HG02943 (cell line): ENCODE data around the gene HDHD5.

Experiments
- ATAC-seq: cut with Tn5 transposase; IDR thresholded peaks from one replicate; pipeline ENCODE4 v1.9.1; 2021; ENCODE audit warnings: mild to moderate bottlenecking, low read depth, moderate library complexity; ENCODE audit not compliant: unreplicated experiment

HDHD5 gene

DNA sequence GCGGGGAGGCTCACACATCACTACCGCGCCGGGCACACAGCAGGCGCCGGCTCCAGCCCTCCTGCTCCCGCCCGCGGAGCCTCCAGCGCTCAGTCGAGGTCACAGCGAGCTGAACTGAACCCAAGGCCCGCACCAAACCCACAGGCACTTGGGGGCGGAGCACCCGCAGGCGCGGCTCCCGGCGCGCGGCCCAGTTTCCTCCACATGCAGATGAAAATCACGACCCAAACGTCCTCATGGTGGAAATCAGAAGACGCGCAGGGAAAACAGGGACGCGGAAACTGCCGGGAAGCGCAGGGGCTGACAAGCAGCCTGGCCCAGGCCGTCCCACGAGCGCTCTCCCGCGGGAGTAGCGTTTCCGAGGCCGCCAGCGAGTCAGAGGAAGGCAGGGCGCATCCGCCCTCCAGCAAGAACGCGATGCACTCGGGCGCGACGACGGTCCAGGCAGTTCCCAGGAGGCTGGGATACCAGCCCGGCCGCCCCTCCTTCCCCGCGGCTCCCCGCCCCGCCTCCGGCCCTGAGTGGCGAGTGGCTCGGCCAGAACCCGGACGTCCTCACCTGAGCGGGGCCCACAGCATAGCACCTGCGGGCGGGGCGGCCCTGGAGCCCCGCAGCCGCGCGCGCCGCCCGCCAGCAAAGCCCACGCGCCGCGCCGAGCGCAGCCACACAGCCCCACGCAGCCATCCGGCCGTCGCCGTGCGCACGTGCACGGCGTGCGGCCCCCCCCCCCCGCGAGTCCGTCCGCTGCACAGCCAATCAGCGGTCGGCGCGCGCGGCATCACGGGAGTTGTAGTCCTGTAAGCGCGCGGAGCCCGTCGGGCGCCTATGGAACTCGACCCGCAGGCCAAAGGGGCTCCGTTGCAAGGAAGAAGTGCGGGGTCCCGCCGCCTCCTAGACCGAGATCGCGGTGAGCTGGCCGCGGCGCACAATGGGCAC is at the start of gene HDHD5:
HDHD5 (minus strand) TSS at position 710 of the 936 bp plus-strand sequence; CDS start at position 684, 26 bp downstream.
- peak; percentile 50 for ATAC-seq

DNA sequence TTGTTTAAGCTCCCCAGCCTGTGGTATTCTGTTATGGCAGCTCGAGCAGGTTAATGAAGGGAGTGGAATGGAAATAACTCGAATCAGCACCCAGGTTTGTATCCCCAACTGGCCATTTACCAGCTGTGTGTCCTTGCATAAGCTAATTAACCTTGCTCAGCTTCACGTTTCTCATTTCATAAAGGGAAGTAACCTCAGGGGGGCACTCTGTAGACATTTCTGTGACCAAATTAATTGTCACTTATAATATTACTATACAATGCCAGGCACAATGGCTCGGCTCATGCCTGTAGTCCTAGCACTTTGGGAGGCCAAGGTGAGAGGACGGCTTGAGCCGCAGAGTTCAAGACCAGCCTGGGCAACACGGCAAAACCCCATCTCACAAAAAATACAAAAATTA is 46.4 kb upstream of the HDHD5 start:
- ATAC-seq: no peak

GRCh38 chr22:17201285-17201945 is 42.3 kb upstream of the HDHD5 start:
- no peak for ATAC-seq

DNA sequence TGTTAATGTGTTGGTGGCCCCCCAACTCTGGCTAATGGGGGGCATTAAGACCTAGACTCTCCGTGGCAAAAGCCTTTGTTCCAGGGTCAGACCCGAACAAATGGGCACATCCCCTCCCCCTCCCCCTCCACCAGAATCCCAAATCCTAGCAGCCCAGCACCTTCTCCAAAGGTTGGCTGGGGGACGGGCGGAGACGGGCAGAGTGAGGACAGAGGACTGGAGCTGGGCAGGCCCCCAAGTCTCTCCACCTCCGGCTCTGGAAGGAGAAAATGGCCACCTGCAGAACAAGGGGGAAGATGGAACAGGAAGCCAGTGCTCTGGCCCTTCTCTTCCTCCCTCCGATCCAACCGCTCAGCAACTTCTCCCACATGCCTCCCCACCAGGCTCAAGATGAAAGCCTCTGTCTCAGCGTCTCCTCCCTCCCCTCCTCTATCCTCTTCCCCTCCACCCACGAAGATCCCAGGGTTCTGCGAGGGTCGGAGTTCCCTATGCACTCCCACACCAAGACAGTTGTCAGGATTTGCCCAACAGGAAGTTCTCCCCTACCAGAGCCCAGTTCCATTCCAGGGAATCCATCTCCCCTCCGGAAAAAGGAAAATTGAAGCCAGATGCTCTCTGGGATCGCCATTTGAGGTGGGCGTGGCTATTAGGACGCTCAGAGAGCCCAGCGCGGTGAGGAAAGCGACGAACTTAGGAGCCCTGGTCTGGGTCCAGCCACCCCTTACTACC is 40.1 kb upstream of the HDHD5 start:
- no peak for ATAC-seq

GRCh38 chr22:17198170-17199002 is 39.3 kb upstream of the HDHD5 start:
- ATAC-seq: no peak

GRCh38 chr22:17194213-17194612 is 35.1 kb upstream of the HDHD5 start:
- no peak for ATAC-seq

GRCh38 chr22:17192186-17192585 is 33.1 kb upstream of the HDHD5 start:
- no peak for ATAC-seq

DNA sequence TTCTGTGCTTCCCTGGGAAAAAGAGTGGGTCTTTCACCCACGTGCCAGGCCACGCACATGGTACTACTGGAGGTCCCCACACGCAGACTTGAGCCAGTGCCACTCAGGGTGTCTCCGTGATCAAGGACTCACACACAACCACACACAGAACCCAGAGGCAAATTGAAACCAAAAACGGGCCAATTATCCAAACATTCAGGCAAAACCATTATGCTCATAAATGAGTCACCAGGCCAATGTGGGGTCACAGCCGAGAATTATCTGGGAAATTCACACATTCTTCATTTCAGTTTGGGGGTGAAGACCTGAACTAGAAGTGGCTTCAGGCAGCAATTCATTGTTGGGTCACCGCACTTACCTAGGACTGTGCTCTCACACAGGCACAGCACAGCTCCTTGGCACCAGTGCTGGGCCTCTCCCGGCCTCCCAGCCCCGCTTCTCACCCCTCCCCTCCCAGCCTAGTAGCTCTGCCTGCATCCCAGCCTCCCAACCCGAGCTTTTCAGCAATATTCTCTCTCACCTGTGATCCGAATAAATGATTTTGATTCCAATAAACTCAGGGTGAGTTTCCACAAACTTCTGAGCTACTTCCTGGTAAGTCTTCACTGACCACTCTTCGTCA is 32.2 kb upstream of the HDHD5 start:
- no peak for ATAC-seq

DNA sequence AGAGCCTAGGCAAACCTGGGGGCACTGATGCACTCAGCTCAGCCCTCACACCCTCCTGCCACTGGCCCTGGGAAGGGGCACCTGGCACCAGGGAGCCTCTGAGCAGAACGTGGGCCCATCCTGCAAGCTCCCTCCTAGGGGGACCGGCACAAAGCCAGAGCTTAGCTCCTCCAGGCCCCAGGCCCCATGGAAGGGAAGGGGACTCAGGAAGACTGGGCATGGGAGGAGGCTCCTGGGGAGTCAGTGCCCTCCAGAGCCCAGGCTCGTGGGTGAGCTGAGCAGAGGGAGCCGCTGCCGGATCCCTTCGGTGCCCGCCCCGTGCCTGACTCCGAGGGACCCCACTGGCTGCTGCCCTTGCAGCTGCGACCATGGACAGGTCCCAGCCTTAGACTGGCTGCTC is 31.6 kb upstream of the HDHD5 start:
- no peak for ATAC-seq

- ATAC-seq: no peak
Measured at GRCh38 chr22:17176715-17177114, 17.6 kb upstream of the HDHD5 start.

DNA sequence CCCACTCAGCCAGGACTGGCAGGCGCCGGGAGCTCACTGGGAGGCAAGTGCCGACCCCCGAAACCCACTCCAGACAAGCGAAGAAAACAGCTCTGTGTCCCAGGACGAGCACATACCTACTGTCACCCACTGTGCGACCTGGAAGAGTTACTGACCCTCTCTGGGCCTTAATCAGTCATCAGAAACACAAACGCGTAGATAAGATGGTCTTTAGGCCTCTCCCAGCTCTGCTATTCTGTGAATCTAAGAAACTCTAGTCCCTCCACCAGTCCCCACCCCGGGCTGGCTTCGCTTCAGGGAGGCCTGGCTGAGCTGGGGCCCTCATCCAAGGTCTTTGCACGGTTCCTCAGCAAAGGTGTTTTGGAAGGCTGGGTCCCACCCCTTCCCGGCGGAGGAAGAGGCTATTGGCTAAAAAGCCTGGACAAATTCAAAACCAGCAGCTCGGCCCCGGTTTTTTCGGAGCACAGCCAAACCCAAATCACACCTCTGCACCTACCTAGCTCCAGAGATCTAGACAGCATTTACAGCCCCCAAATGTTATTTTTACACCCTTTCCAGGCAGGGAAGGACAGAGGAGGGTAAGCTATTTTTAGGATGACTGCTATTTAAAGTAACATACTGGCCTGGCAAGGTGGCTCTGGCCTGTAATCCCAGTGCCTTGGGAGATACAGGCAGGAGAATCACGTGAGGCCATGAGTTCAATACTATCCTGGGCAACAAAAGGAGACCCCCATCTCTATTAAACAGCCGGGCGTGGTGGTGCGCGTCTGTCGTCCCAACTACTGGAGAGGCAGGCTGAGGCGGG is 13.2 kb upstream of the HDHD5 start:
- ATAC-seq: no peak

GRCh38 chr22:17171153-17172028 is 12.3 kb upstream of the HDHD5 start:
- peak; percentile 89 for ATAC-seq

DNA sequence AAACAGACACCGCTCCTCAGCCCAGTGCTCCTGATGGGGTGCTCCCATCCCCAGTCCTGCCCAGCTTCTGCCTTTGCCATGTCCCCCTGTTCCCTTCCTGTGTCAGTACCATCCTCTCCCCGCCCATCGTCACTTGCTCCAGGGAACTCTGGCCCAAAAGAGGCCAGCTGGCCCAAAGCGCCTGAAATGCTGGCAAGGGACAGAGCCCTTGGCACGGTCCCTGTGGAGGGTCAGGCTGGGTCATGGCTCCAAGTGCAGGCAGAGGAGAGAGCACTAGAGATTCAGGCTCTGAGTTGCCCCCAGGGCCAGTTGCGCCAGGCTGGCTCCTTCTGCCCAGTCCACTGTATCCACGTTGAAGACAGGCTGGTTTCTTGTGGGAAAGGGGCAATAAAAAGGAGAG is 8.4 kb upstream of the HDHD5 start:
- ATAC-seq: no peak

- ATAC-seq: no peak
Measured at GRCh38 chr22:17164392-17165024, 5.4 kb upstream of the HDHD5 start.

- no peak for ATAC-seq
Measured at GRCh38 chr22:17162731-17163130, 3.7 kb upstream of the HDHD5 start.

DNA sequence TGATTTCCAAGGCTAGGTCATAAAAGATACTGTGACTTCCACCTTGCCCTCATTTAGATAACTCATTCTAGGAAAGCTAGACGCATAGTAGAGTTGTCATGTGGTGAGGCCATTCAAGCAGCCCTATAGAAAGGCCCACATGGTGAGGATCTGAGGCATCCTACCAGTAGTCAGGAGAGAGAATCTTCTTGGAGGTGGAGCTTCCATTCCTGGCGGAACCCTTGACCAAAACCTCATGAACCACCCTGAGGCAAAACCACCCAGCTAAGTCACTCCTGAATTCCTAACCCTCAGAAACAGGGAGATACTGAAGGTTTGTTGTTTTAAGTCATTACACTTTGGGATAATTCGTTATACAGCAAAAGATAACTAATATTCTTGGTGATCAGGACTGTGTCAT is 2.9 kb upstream of the HDHD5 start:
- no peak for ATAC-seq

GRCh38 chr22:17159504-17159951 is 451 bp upstream of the HDHD5 start:
- ATAC-seq: peak; percentile 18
